HG03565 (cell line): ENCODE data around the gene PHYHIPL.

ENCODE experiments used
- ATAC-seq: cut with Tn5 transposase; IDR thresholded peaks from one replicate; pipeline ENCODE4 v1.9.1; 2021; ENCODE audit warnings: mild to moderate bottlenecking, moderate library complexity; ENCODE audit not compliant: unreplicated experiment

PHYHIPL gene

GRCh38 chr10:59176241-59177030 is at the start of gene PHYHIPL:
Gene PHYHIPL (plus strand): TSS chr10:59176643. CDS start chr10:59176854, 211 bp downstream.
- no peak for ATAC-seq

- ATAC-seq = no peak
Observed at GRCh38 chr10:59126991-59127390, 49.5 kb upstream of the PHYHIPL start.

GRCh38 chr10:59127991-59128390 is 48.5 kb upstream of the PHYHIPL start:
- ATAC-seq = no peak

- no peak for ATAC-seq
Observed at GRCh38 chr10:59129867-59130266, 46.6 kb upstream of the PHYHIPL start.

GRCh38 chr10:59131666-59132065 is 44.8 kb upstream of the PHYHIPL start:
- ATAC-seq = no peak

GRCh38 chr10:59133841-59134593 is 42.4 kb upstream of the PHYHIPL start:
- ATAC-seq = no peak

- no peak for ATAC-seq
Observed at GRCh38 chr10:59134785-59135184, 41.7 kb upstream of the PHYHIPL start.

GRCh38 chr10:59135275-59135674 is 41.2 kb upstream of the PHYHIPL start:
- no peak for ATAC-seq

GRCh38 chr10:59138052-59138451 is 38.4 kb upstream of the PHYHIPL start:
- no peak for ATAC-seq

- no peak for ATAC-seq
Observed at GRCh38 chr10:59143544-59143943, 32.9 kb upstream of the PHYHIPL start.

- ATAC-seq = no peak
Observed at GRCh38 chr10:59148701-59149100, 27.7 kb upstream of the PHYHIPL start.

- ATAC-seq = no peak
Observed at GRCh38 chr10:59155556-59155955, 20.9 kb upstream of the PHYHIPL start.

GRCh38 chr10:59167512-59167911 is 8.9 kb upstream of the PHYHIPL start:
- ATAC-seq = no peak

- no peak for ATAC-seq
Observed at GRCh38 chr10:59172567-59172966, 3.9 kb upstream of the PHYHIPL start.

- ATAC-seq = no peak
Observed at GRCh38 chr10:59173414-59173813, 3.0 kb upstream of the PHYHIPL start.

GRCh38 chr10:59175538-59176240 is 754 bp upstream of the PHYHIPL start:
- no peak for ATAC-seq

- ATAC-seq = no peak
Observed at GRCh38 chr10:59177031-59177797, 771 bp downstream of the PHYHIPL start.

- ATAC-seq = no peak
Observed at GRCh38 chr10:59177836-59178235, 1.4 kb downstream of the PHYHIPL start.

- no peak for ATAC-seq
Observed at GRCh38 chr10:59179068-59179467, 2.6 kb downstream of the PHYHIPL start.

GRCh38 chr10:59180689-59181270 is 4.3 kb downstream of the PHYHIPL start:
- ATAC-seq = no peak
